ENCODE measurements around the gene CA4.
"Not testable (repeated sequence)": the region's sequence is repeated elsewhere in the genome, so short reads cannot be mapped to it uniquely, and the experiment has no call there.

Gene CA4

GRCh38 chr17:60156746-60157145, 7.0 kb downstream of the CA4 start:
- DNase-seq = no peak

DNA sequence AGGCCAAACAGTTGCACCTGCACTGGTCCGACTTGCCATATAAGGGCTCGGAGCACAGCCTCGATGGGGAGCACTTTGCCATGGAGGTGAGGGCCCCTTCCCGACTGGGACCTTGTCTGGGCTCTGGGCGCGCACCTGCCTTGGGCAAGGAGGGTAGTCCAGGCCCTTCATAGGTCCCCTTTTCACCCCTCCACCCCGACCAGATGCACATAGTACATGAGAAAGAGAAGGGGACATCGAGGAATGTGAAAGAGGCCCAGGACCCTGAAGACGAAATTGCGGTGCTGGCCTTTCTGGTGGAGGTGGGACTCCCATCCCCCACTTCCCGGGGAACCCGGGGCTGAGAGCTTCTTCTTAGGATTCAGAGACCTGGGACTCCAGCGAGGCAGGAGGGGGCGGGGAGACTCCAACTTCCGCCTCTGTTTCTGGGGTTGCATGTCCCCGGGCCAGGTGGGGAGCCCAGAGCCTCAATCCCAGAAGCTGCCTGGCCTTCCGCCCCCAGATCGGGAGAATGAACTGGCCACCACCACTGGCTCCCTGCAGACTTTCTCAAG, 7.8 kb downstream of the CA4 start:
- DNase-seq = no peak

DNA sequence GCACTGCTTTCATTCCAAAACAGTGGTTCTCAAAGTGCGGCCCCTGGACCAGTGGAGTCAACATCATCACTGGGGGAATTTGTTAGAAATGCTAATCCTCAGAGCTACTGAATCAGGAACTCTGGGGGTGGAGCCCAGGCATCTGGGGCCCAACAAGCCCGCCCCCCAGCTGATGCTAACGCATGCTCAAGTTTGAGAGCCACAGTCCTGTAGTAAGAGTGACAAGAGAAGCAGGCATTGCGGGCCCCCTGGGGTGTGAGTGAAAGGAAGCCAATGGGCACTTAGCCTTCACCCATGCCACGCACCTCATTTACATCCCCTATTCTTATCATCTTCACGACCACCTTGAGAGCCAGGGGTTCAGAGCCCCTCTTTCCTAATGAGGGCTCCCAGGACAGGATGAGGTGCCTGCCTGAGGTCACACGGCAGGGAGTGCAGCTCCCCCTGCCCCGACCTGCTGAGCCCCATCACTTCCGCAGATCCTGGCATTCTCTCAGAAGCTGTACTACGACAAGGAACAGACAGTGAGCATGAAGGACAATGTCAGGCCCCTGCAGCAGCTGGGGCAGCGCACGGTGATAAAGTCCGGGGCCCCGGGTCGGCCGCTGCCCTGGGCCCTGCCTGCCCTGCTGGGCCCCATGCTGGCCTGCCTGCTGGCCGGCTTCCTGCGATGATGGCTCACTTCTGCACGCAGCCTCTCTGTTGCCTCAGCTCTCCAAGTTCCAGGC, 9.1 kb downstream of the CA4 start:
- DNase-seq = no peak

GRCh38 chr17:60159479-60159866, 9.7 kb downstream of the CA4 start:
- DNase-seq = no peak

GRCh38 chr17:60160829-60161501, 11.2 kb downstream of the CA4 start:
- DNase-seq = no peak

DNA sequence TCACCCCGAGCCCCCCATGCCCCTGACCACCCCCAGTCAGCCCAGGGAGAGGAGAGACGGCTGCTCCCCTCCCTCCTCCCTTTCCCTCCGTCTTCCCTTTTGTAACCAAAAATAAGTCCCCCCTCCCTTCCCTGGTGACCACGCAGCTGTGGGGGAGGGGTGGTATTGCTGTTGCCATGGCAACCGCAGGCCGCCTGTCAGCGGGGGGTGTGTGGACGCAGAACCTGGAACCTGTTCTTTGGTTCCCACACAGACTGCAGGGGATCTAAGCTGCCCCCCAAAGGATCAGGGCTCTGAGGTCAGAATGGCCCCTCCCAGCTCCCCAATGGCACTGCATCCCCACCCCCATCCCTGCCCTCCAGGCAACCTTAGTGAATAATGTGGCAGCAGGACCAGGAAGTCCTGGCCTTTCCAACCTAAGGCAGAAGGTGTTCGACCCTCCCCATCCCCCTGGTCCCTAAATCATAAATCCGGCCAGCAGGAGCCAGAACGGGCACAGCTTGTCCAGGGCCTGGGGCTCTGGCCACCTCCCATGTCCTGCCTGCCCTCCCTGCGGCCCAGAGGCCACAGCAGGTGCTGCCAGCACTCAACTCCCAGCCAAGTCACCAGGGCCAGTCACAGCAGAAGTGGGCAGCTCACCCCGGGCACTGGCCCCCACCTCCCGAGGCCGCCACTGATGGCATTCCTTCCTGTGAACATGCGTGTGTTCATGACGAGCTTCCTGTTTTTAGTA, 12.0 kb downstream of the CA4 start:
- DNase-seq = no peak

GRCh38 chr17:60163108-60163784, 13.5 kb downstream of the CA4 start:
- DNase-seq = no peak

DNA sequence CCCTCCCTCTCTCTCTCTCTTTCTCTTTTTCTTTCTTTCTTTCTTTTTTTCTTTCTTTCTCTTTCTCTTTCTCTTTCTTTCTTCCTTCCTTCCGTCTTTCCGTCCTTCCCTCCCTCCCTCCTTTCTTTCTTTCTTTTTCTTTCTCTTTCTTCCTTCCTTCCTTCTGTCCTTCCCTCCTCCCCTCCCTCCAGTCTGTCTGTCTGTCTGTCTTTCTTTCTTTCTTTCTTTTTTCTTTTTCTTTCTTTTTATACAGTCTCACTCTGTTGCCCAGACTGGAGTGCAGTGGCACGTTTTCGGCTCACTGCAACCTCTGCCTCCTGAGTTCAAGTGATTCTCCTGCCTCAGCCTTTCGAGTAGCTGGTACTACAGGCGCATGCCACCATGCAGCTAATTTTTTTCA, 14.4 kb downstream of the CA4 start:
- no peak for DNase-seq

GRCh38 chr17:60164697-60165096, 14.9 kb downstream of the CA4 start:
- DNase-seq = no peak

DNA sequence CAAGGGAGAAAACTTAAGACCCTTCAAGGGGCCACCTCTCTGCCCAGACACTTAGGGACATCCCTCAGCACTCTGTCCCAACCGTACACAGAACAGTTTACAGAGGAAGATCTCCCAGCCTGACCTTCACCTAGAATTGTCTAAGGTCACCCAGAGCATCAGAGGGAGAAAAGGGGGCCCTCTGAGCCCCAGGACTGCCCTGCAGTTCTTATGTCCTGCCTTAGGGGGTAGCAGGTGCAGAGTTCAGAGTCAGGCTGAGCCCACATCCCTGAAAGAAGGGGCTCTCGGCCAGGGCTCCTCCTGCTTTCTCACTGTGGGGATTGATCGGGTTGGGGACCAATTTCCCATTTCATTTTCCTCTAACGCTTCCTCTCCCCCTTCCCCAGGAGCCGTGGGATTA, 15.4 kb downstream of the CA4 start:
- DNase-seq = no peak

GRCh38 chr17:60165971-60166370, 16.2 kb downstream of the CA4 start:
- DNase-seq = no peak

DNA sequence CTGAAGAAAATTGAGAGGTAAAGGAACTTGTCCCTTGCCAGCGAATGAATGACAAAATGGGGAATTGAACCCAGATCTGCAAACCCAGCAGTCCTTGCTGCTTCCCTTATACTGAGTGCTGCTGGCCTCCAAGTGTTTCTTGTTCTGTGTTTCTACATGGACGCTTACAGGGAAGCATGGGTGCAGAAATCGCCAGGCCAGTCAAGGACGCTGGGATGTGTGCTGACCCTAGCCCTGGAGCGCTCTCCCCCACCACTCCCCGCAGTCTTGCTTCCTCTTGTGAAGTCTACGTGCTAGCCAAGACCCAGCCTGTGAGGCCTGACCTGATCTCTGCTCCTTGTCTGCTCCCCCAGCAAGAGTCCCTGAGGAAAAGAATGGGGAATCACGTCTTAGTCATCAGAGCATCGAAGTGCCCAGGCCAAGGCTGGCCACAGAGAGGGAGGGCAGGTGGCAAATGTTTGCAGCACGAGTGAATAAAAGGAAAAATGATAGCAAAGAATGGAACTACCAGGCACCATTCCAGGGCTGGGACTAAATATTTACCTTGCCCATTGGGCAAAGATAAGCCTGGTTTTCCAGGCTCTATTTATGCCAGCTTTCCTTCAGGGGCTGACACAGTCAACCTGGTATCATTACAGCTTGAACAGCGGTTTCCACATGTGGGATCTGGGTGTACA, 17.4 kb downstream of the CA4 start:
- no peak for DNase-seq

GRCh38 chr17:60168654-60169053, 18.9 kb downstream of the CA4 start:
- DNase-seq = no peak

- no peak for DNase-seq
These were observed 20.4 kb downstream of the CA4 start for GRCh38 chr17:60169921-60170817.

GRCh38 chr17:60170835-60171752, 21.3 kb downstream of the CA4 start:
- no peak for DNase-seq

DNA sequence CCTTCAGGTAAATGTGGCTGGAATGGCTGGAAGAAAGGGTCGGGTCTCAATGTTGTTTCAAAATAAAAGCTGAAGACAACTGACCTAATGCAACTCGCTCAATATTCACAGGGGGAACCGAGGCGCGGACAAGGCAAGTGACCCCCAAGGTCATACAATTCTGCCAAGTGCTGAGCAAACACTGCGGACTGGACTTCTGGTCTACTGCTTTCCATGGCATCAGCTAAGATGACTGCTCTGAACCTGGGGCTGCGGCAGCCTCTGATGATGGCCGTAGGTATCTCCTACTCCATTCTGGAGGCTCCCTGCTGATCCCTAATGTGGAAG, 21.9 kb downstream of the CA4 start:
- no peak for DNase-seq

DNA sequence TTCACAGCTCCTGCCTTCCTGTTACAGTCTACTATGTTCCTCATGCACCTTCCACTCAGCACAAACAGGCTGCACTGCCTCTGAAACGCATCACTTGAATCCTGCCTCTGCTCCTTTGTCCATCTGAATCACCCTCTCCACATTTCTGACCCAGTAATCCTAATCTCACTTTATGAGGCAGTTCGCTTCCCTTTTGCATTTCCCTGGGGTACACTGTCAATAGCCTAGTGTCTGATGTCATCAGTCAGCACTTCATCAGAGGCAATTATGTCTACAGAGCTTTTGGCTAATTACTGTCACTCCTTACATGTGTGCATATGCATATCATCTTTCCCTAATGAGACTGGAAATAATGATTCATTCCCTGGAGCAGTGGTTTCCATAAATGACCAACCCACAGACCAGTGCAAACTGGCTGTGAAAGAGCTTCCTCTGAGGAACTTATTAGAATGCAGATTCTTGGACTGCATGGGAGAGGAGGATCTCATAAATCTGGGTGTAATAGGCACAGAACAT, 23.6 kb downstream of the CA4 start:
- no peak for DNase-seq

DNA sequence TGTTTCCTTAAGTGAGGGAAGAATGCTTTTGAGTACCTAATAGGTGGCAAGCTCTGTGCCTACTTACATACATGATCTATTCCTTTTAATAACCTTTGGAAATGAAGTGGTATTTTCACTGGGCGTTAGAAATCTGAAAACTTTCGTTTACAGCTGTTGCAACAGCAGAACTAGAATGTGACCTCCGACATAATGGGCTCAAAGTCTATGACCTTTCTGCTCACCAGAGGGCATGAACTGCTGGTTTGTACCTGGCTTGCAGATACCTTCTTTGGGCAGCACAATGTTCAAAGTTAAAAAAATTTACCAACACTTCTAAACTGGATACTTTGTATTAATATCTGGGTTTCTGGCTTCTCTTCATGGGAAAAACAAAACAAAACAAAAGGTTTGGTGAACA, 24.3 kb downstream of the CA4 start:
- no peak for DNase-seq

- DNase-seq = not testable (repeated sequence)
These were observed 25.0 kb downstream of the CA4 start for GRCh38 chr17:60174767-60175166.

DNA sequence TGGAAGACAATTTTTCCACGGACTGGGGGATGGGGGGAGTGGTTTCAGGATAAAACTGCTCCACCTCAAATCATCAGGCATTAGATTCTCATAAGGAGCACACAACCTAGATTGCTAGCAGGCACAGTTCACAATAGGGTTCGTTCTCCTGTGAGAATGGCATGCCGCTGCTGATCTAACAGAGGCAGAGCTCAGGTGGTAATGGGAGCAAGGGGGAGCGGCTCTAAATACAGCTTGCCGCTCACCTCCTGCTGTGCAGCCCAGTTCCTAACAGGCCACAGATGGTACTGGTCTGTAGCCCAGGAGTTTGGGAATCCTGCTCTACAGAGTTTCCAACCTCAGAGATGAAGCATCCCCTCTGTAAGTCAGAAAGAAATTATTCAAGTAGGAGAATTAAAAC, 27.0 kb downstream of the CA4 start:
- not testable (repeated sequence) for DNase-seq

Data from NCI-H1694 treated with DMSO at 0.1 percent for 48 hours (cell line).